ENCODE results near the gene PITPNC1. TPM values are rescaled to one million over a fixed set of nuclear protein-coding genes. Genes with fewer than 3 reads are reported as not detected.

Gene PITPNC1
- total and polyA plus RNA-seq, 2 of the 13 experiments (the other 11 are each of a cell fraction or from before 2014, with no cell fraction given): 4.1 to 5.7 TPM

- no peak for TF ChIP-seq DMTF1 (CRISPR knock-in tag; IDR thresholded peaks at IDR 0.05)
- no peak for TF ChIP-seq CHD2 (IDR thresholded peaks at IDR 0.05; ENCODE audit: low read depth, low read length)
- TF ChIP-seq RFXANK (CRISPR knock-in tag; IDR thresholded peaks at IDR 0.05): no peak
- TF ChIP-seq CBX2 (IDR thresholded peaks at IDR 0.05; ENCODE audit: low read depth, low read length): no peak
- TF ChIP-seq CBX2 (CRISPR knock-in tag; IDR thresholded peaks at IDR 0.05; ENCODE audit: low read depth): no peak
- no peak for TF ChIP-seq ZNF720 (CRISPR knock-in tag; IDR thresholded peaks at IDR 0.05)
- peak; percentile 61 for TF ChIP-seq ASH2L (IDR thresholded peaks at IDR 0.05; ENCODE audit: insufficient read length, low read depth, low read length)
- 0 out of 2 replicates have a peak, but pooled peaks have one; percentile 6 for TF ChIP-seq MTF2 (CRISPR knock-in tag; IDR thresholded peaks at IDR 0.05; ENCODE audit: borderline replicate concordance)
- TF ChIP-seq, protein P1, sequence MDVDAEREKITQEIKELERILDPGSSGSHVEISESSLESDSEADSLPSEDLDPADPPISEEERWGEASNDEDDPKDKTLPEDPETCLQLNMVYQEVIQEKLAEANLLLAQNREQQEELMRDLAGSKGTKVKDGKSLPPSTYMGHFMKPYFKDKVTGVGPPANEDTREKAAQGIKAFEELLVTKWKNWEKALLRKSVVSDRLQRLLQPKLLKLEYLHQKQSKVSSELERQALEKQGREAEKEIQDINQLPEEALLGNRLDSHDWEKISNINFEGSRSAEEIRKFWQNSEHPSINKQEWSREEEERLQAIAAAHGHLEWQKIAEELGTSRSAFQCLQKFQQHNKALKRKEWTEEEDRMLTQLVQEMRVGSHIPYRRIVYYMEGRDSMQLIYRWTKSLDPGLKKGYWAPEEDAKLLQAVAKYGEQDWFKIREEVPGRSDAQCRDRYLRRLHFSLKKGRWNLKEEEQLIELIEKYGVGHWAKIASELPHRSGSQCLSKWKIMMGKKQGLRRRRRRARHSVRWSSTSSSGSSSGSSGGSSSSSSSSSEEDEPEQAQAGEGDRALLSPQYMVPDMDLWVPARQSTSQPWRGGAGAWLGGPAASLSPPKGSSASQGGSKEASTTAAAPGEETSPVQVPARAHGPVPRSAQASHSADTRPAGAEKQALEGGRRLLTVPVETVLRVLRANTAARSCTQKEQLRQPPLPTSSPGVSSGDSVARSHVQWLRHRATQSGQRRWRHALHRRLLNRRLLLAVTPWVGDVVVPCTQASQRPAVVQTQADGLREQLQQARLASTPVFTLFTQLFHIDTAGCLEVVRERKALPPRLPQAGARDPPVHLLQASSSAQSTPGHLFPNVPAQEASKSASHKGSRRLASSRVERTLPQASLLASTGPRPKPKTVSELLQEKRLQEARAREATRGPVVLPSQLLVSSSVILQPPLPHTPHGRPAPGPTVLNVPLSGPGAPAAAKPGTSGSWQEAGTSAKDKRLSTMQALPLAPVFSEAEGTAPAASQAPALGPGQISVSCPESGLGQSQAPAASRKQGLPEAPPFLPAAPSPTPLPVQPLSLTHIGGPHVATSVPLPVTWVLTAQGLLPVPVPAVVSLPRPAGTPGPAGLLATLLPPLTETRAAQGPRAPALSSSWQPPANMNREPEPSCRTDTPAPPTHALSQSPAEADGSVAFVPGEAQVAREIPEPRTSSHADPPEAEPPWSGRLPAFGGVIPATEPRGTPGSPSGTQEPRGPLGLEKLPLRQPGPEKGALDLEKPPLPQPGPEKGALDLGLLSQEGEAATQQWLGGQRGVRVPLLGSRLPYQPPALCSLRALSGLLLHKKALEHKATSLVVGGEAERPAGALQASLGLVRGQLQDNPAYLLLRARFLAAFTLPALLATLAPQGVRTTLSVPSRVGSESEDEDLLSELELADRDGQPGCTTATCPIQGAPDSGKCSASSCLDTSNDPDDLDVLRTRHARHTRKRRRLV (CRISPR knock-in tag; IDR thresholded peaks at IDR 0.05): 0 out of 2 replicates have a peak, but pooled peaks have one; percentile 19
- TF ChIP-seq, protein P2, sequence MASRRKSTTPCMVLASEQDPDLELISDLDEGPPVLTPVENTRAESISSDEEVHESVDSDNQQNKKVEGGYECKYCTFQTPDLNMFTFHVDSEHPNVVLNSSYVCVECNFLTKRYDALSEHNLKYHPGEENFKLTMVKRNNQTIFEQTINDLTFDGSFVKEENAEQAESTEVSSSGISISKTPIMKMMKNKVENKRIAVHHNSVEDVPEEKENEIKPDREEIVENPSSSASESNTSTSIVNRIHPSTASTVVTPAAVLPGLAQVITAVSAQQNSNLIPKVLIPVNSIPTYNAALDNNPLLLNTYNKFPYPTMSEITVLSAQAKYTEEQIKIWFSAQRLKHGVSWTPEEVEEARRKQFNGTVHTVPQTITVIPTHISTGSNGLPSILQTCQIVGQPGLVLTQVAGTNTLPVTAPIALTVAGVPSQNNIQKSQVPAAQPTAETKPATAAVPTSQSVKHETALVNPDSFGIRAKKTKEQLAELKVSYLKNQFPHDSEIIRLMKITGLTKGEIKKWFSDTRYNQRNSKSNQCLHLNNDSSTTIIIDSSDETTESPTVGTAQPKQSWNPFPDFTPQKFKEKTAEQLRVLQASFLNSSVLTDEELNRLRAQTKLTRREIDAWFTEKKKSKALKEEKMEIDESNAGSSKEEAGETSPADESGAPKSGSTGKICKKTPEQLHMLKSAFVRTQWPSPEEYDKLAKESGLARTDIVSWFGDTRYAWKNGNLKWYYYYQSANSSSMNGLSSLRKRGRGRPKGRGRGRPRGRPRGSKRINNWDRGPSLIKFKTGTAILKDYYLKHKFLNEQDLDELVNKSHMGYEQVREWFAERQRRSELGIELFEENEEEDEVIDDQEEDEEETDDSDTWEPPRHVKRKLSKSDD (CRISPR knock-in tag; IDR thresholded peaks at IDR 0.05; ENCODE audit: low read depth): 0 out of 2 replicates have a peak, but pooled peaks have one; percentile 22
- 0 out of 2 replicates have a peak, but pooled peaks have one; percentile 9 for TF ChIP-seq SOX13 (IDR thresholded peaks at IDR 0.05)
- peak in 1 of 2 experiments; percentile 32; a peak in 1 of 4 replicates for TF ChIP-seq SOX13 (CRISPR knock-in tag; conservative IDR thresholded peaks at IDR 0.05 in 1 of 2, IDR thresholded peaks at IDR 0.05 in 1 of 2)
- TF ChIP-seq SRSF1 (optimal IDR thresholded peaks at IDR 0.05; ENCODE audit: low read depth, low read length): no peak
- TF ChIP-seq YEATS4 (CRISPR knock-in tag; IDR thresholded peaks at IDR 0.05; ENCODE audit: borderline replicate concordance): peak; percentile 23
- TF ChIP-seq ZSCAN20 (CRISPR knock-in tag; IDR thresholded peaks at IDR 0.05; ENCODE audit: borderline replicate concordance): no peak
- TF ChIP-seq, protein P3, sequence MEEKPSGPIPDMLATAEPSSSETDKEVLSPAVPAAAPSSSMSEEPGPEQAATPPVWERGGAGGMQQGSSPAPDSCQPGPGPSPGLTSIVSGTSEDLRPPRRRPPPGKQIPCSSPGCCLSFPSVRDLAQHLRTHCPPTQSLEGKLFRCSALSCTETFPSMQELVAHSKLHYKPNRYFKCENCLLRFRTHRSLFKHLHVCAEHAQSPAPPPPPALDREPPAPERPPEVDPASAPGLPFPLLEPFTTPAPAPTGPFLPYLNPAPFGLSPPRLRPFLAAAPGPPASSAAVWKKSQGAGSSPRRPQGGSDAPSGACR (CRISPR knock-in tag; IDR thresholded peaks at IDR 0.05): no peak
- TF ChIP-seq ZNF367 (CRISPR knock-in tag; IDR thresholded peaks at IDR 0.05; ENCODE audit: borderline replicate concordance): no peak
- TF ChIP-seq ZNF496 (CRISPR knock-in tag; IDR thresholded peaks at IDR 0.05; ENCODE audit: insufficient replicate concordance): no peak
Observed at GRCh38 chr17:67376737-67377487, at the start of gene PITPNC1 (continued).
